NCI-H2107 treated with DMSO at 0.1 percent for 48 hours (cell line): ENCODE measurements around the gene TAMALIN.
"Not testable (repeated sequence)": the region's sequence is repeated elsewhere in the genome, so short reads cannot be mapped to it uniquely, and the experiment has no call there.

Source experiments
- DNase-seq: peaks from one replicate; lab custom pipeline; 2025; ENCODE audit not compliant: unreplicated experiment; lab: John Stamatoyannopoulos, UW

TAMALIN gene

DNA sequence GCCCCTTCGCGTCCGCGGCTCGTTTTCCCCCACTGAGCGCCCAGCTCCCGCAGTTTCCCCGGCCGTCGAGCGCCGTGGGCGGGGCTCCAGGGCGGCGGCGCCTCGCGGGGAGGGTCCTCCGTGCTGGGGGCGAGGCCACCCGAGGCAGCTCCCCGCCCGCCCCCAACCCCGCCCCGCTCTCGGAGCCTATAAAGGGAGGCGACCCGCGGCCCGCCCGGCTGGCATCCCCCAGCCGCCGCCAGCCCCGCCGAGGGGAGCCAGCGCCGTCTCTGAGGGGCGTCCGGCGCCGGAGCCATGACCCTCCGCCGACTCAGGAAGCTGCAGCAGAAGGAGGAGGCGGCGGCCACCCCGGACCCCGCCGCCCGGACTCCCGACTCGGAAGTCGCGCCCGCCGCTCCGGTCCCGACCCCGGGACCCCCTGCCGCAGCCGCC is at the start of gene TAMALIN:
Gene TAMALIN, plus strand, starts transcription at position 221 of the 432 bp plus-strand sequence. Its CDS starts 74 bp downstream, at position 295.
- DNase-seq: peak; percentile 41

- DNase-seq: no peak
Measured at GRCh38 chr12:51958542-51958941, 48.2 kb upstream of the TAMALIN start.

DNA sequence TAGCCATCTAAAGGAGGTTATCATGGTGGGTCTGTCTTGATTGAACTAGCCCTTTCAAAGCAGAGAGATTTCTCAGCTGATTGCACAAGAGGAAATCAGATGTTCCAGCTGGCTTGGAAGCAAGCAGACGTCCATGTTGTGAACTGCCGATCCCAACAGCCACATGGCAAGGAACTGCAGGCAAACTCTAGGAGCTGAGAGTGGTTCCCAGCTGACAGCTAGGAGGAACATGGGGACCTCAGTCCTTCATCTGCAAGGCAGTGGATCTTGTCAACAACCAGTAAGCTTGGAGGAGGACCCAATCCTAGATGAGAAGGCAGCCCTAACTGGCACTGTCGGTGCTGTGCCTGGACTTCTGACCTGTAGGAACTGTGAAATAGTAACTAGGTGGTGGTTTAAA is 47.5 kb upstream of the TAMALIN start:
- no peak for DNase-seq

DNA sequence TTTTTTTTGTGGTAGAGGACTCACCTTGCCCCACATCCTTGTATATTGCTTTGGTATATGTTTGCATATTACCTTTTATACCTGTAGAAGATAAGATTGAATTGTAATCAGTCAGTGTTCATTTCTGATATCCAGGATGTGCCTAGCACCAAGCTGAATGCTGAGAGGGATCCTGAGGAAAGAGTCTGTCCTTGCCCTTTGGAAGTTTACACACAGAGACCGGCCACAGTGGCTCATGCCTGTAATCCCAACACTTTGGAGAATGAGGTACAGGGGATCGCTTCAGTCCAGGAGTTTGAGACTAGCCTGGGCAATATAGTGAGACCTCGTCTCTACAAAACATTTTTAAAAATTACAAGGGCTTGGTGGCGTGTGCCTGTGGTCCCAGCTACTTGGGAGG is 46.8 kb upstream of the TAMALIN start:
- DNase-seq: no peak

- DNase-seq: no peak
Measured at GRCh38 chr12:51960488-51960887, 46.3 kb upstream of the TAMALIN start.

DNA sequence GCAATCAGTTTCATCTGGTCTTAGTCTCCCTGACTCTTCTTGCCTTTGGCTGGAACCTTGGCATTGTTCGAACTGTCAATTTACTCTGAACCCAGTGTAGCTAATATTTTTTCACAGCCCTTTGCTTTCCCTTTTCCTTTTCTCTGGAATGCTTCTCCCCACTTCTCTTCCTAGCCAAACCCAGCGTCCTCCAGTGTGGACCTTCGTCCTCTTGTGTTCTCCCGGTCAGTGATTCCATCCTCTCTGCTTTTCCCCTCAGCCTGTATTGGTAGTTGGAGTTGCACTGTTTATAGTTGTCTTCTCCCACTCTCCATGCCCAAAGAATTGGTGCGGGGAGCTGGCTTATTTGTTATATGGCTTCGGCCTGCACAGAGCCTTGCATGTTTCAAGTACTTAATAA is 45.9 kb upstream of the TAMALIN start:
- DNase-seq: no peak

DNA sequence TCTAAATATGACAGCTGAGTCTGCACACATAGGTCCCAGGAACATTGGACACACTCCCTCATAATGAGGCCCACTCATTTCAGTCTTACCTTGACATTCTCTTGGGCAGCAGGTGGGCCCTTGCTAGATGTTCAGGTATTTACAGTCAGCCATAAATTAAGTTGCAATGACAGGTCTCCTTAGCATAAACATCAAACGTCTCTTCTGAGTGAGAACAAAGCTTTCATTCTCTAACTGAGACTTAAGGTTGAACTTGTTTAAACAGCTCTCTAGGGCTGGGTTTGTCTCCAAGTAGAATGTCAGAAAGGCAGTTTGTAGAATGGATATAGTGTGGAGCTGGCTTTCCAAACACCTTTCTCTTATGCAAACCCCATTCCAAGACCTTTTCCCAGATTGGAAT is 44.9 kb upstream of the TAMALIN start:
- DNase-seq: no peak

- no peak for DNase-seq
Measured at GRCh38 chr12:51962737-51963136, 44.0 kb upstream of the TAMALIN start.

DNA sequence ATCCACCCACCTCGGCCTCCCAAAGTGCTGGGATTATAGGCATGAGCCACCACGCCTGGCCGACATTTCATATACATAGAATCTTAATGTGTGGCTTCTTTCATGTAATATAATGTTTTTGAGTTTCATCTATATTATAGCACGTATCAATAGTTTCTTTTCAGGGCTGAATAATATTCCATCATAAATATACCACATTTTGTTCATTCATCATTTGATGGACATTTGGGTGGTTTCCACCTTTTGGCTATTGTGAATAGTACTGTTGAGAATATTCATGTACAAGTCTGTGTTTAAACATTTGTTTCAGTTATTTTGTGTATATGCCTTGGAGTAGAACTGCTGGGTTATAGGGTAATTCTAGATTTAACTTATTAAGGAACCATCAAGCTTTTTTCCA is 43.3 kb upstream of the TAMALIN start:
- DNase-seq: no peak

- DNase-seq: no peak
Measured at GRCh38 chr12:51969643-51970042, 37.1 kb upstream of the TAMALIN start.

GRCh38 chr12:51970904-51971646 is 35.7 kb upstream of the TAMALIN start:
- DNase-seq: no peak

DNA sequence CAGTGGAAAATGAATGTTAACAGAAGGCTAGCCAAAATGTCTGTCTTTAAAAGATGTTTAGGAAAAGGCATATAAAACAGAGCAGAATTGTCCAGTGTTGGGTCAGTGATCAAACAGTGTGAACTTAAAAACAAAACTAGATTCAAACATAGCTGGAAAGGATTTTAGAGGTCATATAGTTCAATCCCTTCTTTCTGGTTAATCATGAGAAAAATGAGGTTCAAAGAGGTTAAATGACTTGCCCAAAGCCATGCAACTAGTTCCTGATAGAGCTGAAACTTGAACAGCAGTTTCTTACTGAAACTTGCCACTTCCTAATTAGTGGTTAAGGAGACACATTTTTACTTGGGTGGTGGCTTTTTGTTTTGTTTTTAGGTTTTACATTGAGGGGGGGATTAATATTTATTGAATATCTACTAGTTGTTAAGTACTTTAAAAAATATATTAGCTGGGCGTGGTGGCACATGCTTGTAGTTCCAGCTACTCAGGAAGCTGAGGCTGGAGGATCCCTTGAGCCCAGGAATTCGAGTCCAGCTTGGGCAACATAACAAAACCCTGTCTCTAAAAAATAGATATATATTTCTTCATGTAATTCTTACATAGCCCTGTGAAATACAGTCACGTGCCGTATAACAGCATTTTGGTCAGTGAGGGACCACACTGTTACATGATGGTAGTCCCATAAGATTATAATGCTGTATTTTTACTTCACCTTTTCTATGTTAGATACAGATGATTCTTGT is 34.9 kb upstream of the TAMALIN start:
- DNase-seq: no peak

GRCh38 chr12:51972422-51972812 is 34.3 kb upstream of the TAMALIN start:
- no peak for DNase-seq

DNA sequence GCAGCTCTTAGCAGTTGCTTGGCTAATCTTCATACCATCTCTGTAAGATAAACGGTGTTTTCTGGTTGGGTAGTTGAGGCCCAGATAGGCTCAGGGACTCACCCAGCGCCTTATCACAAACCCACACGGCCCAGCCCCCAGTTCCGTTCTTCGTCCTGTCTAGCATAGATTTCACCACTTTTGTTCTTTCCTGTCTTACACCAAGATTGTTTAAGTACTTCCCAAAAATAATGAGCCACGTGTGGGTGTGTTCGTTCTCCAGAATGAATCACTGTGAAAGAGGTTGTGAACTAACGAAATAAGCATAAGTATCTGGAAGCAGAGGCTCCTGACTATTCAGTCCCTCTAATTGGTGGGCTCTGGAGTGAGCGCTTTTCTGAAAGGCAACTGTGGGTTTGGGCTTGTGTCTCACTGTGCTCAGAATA is 33.9 kb upstream of the TAMALIN start:
- no peak for DNase-seq

- DNase-seq: no peak
Measured at GRCh38 chr12:51973560-51973959, 33.2 kb upstream of the TAMALIN start.

- DNase-seq: no peak
Measured at GRCh38 chr12:51974646-51975045, 32.1 kb upstream of the TAMALIN start.

GRCh38 chr12:51975196-51975595 is 31.6 kb upstream of the TAMALIN start:
- no peak for DNase-seq

- no peak for DNase-seq
Measured at GRCh38 chr12:51976376-51977160, 30.2 kb upstream of the TAMALIN start.

GRCh38 chr12:51977320-51977753 is 29.4 kb upstream of the TAMALIN start:
- DNase-seq: no peak

DNA sequence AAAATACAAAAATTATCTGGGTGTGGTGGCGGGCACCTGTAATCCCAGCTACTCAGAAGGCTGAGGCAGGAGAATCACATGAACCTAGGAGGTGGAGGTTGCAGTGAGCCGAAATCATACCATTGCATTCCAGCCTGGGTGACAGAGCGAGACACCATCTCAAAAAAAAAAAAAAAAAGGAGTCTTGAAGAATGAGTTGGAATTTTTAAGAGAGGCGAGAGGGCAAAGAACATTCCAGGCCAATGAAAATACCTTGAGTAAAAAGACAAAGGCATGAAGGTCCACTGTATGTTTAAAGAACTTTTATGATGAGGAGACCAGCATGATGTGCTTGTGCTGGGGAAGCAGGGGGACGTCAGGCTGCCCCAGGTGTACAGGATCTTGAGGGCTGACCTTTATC is 27.4 kb upstream of the TAMALIN start:
- DNase-seq: not testable (repeated sequence)

- peak; percentile 39 for DNase-seq
Measured at GRCh38 chr12:51980051-51980808, 26.5 kb upstream of the TAMALIN start.
